PC-9 (cell line): ENCODE data around the gene CELF4. TPM values are rescaled to one million over a fixed set of nuclear protein-coding genes. Genes with fewer than 3 reads are reported as not detected.

Experiments
- BruUV-seq: library from RNA; stranded (reverse); fragments of 400-500 nt; replicated peaks from 2 replicates; lab custom pipeline; 2021; lab: Mats Ljungman, UMichigan
- CTCF ChIA-PET: fragments of 300-600 bp; sonication (Branson Sonifier 250); formaldehyde crosslinking; loops from one replicate; lab custom pipeline; 2022; ENCODE audit warnings: antibody characterized with exemption; lab: Charles Lee
- POLR2A ChIA-PET: fragments of 300-600 bp; sonication (Branson Sonifier 250); formaldehyde crosslinking; loops from one replicate; lab custom pipeline; 2022; ENCODE audit warnings: antibody characterized with exemption; ENCODE audit not compliant: unreplicated experiment; lab: Charles Lee
- DNase-seq, 2 experiments: peaks; one replicate each; pipeline versions ENCODE4 v3.0.0 to v3.0.0-alpha.2; 2015 to 2022; ENCODE audit warnings: mixed read lengths in 1 of 2
- H2AFZ ChIP-seq: fragments of 200-600 bp; sonication (generic); 2 replicates; pipeline ENCODE4 v1.8.1; 2017; ENCODE audit warnings: antibody characterized with exemption
- H3F3A ChIP-seq: fragments of 200-600 bp; sonication (generic); 2 replicates; pipeline ENCODE4 v1.8.1; 2017; ENCODE audit warnings: antibody characterized with exemption, mild to moderate bottlenecking, low read depth; ENCODE audit not compliant: insufficient read depth
- H3K27ac ChIP-seq: fragments of 200-600 bp; sonication (generic); 2 replicates; pipeline ENCODE4 v1.6.1; 2016; ENCODE audit warnings: mixed run types
- H3K27me3 ChIP-seq: fragments of 200-600 bp; sonication (generic); 2 replicates; pipeline ENCODE4 v1.6.1; 2016; ENCODE audit warnings: low read depth, mixed run types; ENCODE audit not compliant: insufficient read depth
- H3K36me3 ChIP-seq: fragments of 200-600 bp; sonication (generic); 2 replicates; pipeline ENCODE4 v1.6.1; 2016; ENCODE audit warnings: low read depth, mixed run types
- H3K4me1 ChIP-seq: fragments of 200-600 bp; sonication (generic); replicated peaks from 2 replicates; pipeline ENCODE4 v1.6.1; 2016; ENCODE audit warnings: mixed run types; ENCODE audit not compliant: insufficient read depth
- H3K4me2 ChIP-seq: fragments of 200-600 bp; sonication (generic); 2 replicates; pipeline ENCODE4 v1.6.1; 2017; ENCODE audit warnings: mixed run types
- H3K4me3 ChIP-seq: fragments of 200-600 bp; sonication (generic); 2 replicates; pipeline ENCODE4 v1.6.1; 2016; ENCODE audit warnings: mixed run types
- H3K79me2 ChIP-seq: fragments of 200-600 bp; sonication (generic); 2 replicates; pipeline ENCODE4 v1.6.1; 2017; ENCODE audit warnings: low read depth, mixed run types
- H3K9me2 ChIP-seq: fragments of 200-600 bp; sonication (generic); 2 replicates; pipeline ENCODE4 v1.8.1; 2017; ENCODE audit warnings: mild to moderate bottlenecking; ENCODE audit not compliant: insufficient read depth
- H3K9me3 ChIP-seq: fragments of 200-600 bp; sonication (generic); 2 replicates; pipeline ENCODE4 v1.8.1; 2016; ENCODE audit warnings: low read depth; ENCODE audit not compliant: insufficient read depth
- H4K20me1 ChIP-seq: fragments of 200-600 bp; sonication (generic); 2 replicates; pipeline ENCODE4 v1.8.1; 2017; ENCODE audit not compliant: insufficient read depth
- CTCF ChIP-seq: fragments of 200-600 bp; sonication (generic); conservative IDR thresholded peaks from 2 replicates; pipeline ENCODE4 v1.6.1; 2017; ENCODE audit warnings: mixed run types, antibody characterized with exemption, mild to moderate bottlenecking, moderate library complexity
- EZH2 ChIP-seq: fragments of 200-600 bp; sonication (generic); IDR thresholded peaks from 2 replicates; pipeline ENCODE4 v1.8.0; 2017; ENCODE audit warnings: antibody characterized with exemption, low read depth
- intact Hi-C: fragments of 100-400 bp; cut with micrococcal nuclease; formaldehyde crosslinking; loops from one replicate; pipeline ENCODE4 v1.10.0; 2022; ENCODE audit not compliant: unreplicated experiment
- total RNA-seq: library from RNA; stranded (reverse); gene quantifications from 2 replicates; pipeline ENCODE4 v1.2.3, GENCODE V29; 2021

CELF4 gene
- total RNA-seq, 1 experiment from 2014 or later = 1.2 TPM

- intact Hi-C loops = no loop called here
- H3K4me2 ChIP-seq = no peak overlapping the region
- BruUV-seq = no TSS peak
- no peak overlapping the region for H3K27ac ChIP-seq
- TF ChIP-seq EZH2 (no peak), CTCF (no peak)
- H3K9me2 ChIP-seq = no peaks in the 10 kb centered on the region
- no peaks in the 10 kb centered on the region for H3F3A ChIP-seq
- no peaks in the 10 kb centered on the region for H3K27me3 ChIP-seq
- H3K4me3 ChIP-seq = no peak overlapping the region
- H4K20me1 ChIP-seq = no peaks in the 10 kb centered on the region
- ChIA-PET POLR2A (no interaction called here), CTCF (no interaction called here)
- H2AFZ ChIP-seq = no peak overlapping the region
- H3K79me2 ChIP-seq = no peaks in the 10 kb centered on the region
- H3K4me1 ChIP-seq = peaks cover 9% of the 10 kb centered on the region; the same call in 1 of the 2 replicates
- no peaks in the 10 kb centered on the region for H3K9me3 ChIP-seq
- no peak for DNase-seq
- H3K36me3 ChIP-seq = no peaks in the 10 kb centered on the region
Measured at GRCh38 chr18:37297106-37297505, 268.5 kb downstream of the CELF4 start.

- no peak overlapping the region for H3K27ac ChIP-seq
- H3K27me3 ChIP-seq = no peaks in the 10 kb centered on the region
- H3F3A ChIP-seq = no peaks in the 10 kb centered on the region
- H3K9me3 ChIP-seq = no peaks in the 10 kb centered on the region
- no peaks in the 10 kb centered on the region for H3K36me3 ChIP-seq
- H4K20me1 ChIP-seq = no peaks in the 10 kb centered on the region
- no peak for DNase-seq
- POLR2A ChIA-PET = no interaction called here
- H3K9me2 ChIP-seq = no peaks in the 10 kb centered on the region
- H3K4me3 ChIP-seq = no peak overlapping the region
- H3K79me2 ChIP-seq = no peaks in the 10 kb centered on the region
- no peak overlapping the region for H3K4me2 ChIP-seq
- no peak overlapping the region for H2AFZ ChIP-seq
- no TSS peak for BruUV-seq
- CTCF ChIA-PET = no interaction called here
- intact Hi-C loops = no loop called here
- no peak for TF ChIP-seq EZH2
- peak; percentile 29; the same call in 1 of the 2 replicates for TF ChIP-seq CTCF
- peaks cover 8% of the 10 kb centered on the region; the same call in 1 of the 2 replicates for H3K4me1 ChIP-seq
Measured at GRCh38 chr18:37294951-37295350, 270.6 kb downstream of the CELF4 start.

GRCh38 chr18:37293359-37293758, 272.2 kb downstream of the CELF4 start:
- Histone ChIP-seq H3K9me2 (no peaks in the 10 kb centered on the region), H4K20me1 (no peaks in the 10 kb centered on the region), H3K4me1 (no peaks in the 10 kb centered on the region), H2AFZ (no peak overlapping the region), H3K36me3 (no peaks in the 10 kb centered on the region), H3F3A (no peaks in the 10 kb centered on the region), H3K4me2 (no peak overlapping the region), H3K27me3 (no peaks in the 10 kb centered on the region), H3K79me2 (no peaks in the 10 kb centered on the region), H3K27ac (no peak overlapping the region), H3K9me3 (no peaks in the 10 kb centered on the region), H3K4me3 (no peak overlapping the region)
- no TSS peak for BruUV-seq
- ChIA-PET POLR2A (no interaction called here), CTCF (no interaction called here)
- TF ChIP-seq EZH2 (no peak), CTCF (no peak)
- DNase-seq = no peak
- intact Hi-C loops = no loop called here
